KMS-11 (cell line): Measurements from ENCODE around the gene HSD17B11.

ENCODE experiments used
- H2AFZ ChIP-seq: fragments of 200-600 bp; sonication (generic); 2 replicates; pipeline ENCODE4 v1.6.1; 2016; ENCODE audit warnings: antibody characterized with exemption, mixed run types, low read depth
- H3K27ac ChIP-seq: fragments of 200-600 bp; sonication (generic); 2 replicates; pipeline ENCODE4 v1.6.1; 2016; ENCODE audit warnings: mild to moderate bottlenecking, mixed run types
- H3K27me3 ChIP-seq: fragments of 200-600 bp; sonication (generic); 2 replicates; pipeline ENCODE4 v1.6.1; 2017; ENCODE audit warnings: mild to moderate bottlenecking, low read depth, mixed run types, moderate library complexity; ENCODE audit not compliant: insufficient read depth
- H3K36me3 ChIP-seq: fragments of 200-600 bp; sonication (generic); 2 replicates; pipeline ENCODE4 v1.6.1; 2017; ENCODE audit warnings: mild to moderate bottlenecking, mixed run types; ENCODE audit not compliant: insufficient read depth
- H3K4me1 ChIP-seq: fragments of 200-600 bp; sonication (generic); 2 replicates; pipeline ENCODE4 v1.6.1; 2016; ENCODE audit warnings: mild to moderate bottlenecking, low read depth, mixed run types; ENCODE audit not compliant: poor library complexity, severe bottlenecking
- H3K4me2 ChIP-seq: fragments of 200-600 bp; sonication (generic); 2 replicates; pipeline ENCODE4 v1.7.0; 2016; ENCODE audit warnings: mild to moderate bottlenecking, mixed run types
- H3K4me3 ChIP-seq: fragments of 200-600 bp; sonication (generic); IDR thresholded peaks from 2 replicates; pipeline ENCODE4 v1.6.1; 2017; ENCODE audit warnings: low read depth, low read length, mixed read lengths; ENCODE audit not compliant: insufficient read depth
- H3K79me2 ChIP-seq: fragments of 200-600 bp; sonication (generic); 2 replicates; pipeline ENCODE4 v1.6.1; 2016; ENCODE audit warnings: low read depth, mixed run types; ENCODE audit not compliant: insufficient read depth
- H3K9ac ChIP-seq: fragments of 200-600 bp; sonication (generic); 2 replicates; pipeline ENCODE4 v1.6.1; 2016; ENCODE audit warnings: mild to moderate bottlenecking, mixed run types
- H4K20me1 ChIP-seq: fragments of 200-600 bp; sonication (generic); 2 replicates; pipeline ENCODE4 v1.6.1; 2016; ENCODE audit warnings: mild to moderate bottlenecking, mixed run types; ENCODE audit not compliant: insufficient read depth
- CTCF ChIP-seq: fragments of 200-600 bp; sonication (generic); conservative IDR thresholded peaks from 2 replicates; pipeline ENCODE4 v1.6.1; 2017; ENCODE audit warnings: low read depth, mild to moderate bottlenecking, antibody characterized with exemption, low read length, moderate library complexity, mixed read lengths

Gene HSD17B11

DNA sequence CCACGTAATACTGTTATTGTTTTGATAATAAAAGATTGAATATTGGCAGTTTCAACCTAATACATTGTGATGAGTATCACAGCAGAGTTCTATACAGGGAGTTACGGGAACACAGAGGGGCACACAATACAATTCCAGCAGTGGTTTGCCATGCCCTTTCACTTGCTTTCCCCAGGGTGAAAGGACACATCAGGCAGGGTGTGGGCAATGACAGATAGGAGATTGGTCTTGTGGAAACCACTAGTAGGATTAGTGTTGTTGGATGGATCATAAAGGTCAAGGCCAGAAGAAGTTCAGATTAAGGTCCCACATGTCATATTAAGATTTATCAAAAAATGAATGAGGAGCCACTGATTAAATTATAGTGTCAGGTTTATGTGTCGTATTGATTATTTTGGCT, 8.1 kb downstream of the HSD17B11 start:
- peaks cover 15% of the 10 kb centered on the region for H3K4me1 ChIP-seq
- no peaks in the 10 kb centered on the region for H3K27me3 ChIP-seq
- no peak overlapping the region for H3K27ac ChIP-seq
- peaks cover 5% of the 10 kb centered on the region; the same call in 1 of the 2 replicates for H3K36me3 ChIP-seq
- peaks cover 47% of the 10 kb centered on the region for H3K79me2 ChIP-seq
- no peak for TF ChIP-seq CTCF
- H3K9ac ChIP-seq: no peak overlapping the region
- no peak overlapping the region for H2AFZ ChIP-seq
- no peak overlapping the region for H3K4me2 ChIP-seq
- no peaks in the 10 kb centered on the region; the same call in 1 of the 2 replicates for H4K20me1 ChIP-seq
- H3K4me3 ChIP-seq: no peak overlapping the region

GRCh38 chr4:87382116-87382515, 8.9 kb downstream of the HSD17B11 start:
- Histone ChIP-seq H2AFZ (no peak overlapping the region), H3K4me1 (peaks cover 17% of the 10 kb centered on the region), H3K27me3 (no peaks in the 10 kb centered on the region), H3K4me2 (no peak overlapping the region), H3K79me2 (peaks cover 40% of the 10 kb centered on the region), H4K20me1 (no peaks in the 10 kb centered on the region; the same call in 1 of the 2 replicates), H3K4me3 (no peak overlapping the region), H3K36me3 (peaks cover 5% of the 10 kb centered on the region; the same call in 1 of the 2 replicates), H3K9ac (no peak overlapping the region), H3K27ac (no peak overlapping the region)
- no peak for TF ChIP-seq CTCF

- Histone ChIP-seq H4K20me1 (no peaks in the 10 kb centered on the region; the same call in 1 of the 2 replicates), H3K4me3 (no peak overlapping the region), H3K4me2 (no peak overlapping the region), H3K36me3 (peaks cover 5% of the 10 kb centered on the region; the same call in 1 of the 2 replicates), H2AFZ (no peak overlapping the region), H3K79me2 (peaks cover 10% of the 10 kb centered on the region; the same call in 1 of the 2 replicates), H3K27me3 (no peaks in the 10 kb centered on the region), H3K4me1 (peaks cover 17% of the 10 kb centered on the region), H3K27ac (no peak overlapping the region), H3K9ac (no peak overlapping the region)
- no peak for TF ChIP-seq CTCF
Measured at GRCh38 chr4:87377816-87378215, 13.2 kb downstream of the HSD17B11 start.

GRCh38 chr4:87375719-87376291, 15.2 kb downstream of the HSD17B11 start:
- H3K36me3 ChIP-seq: no peaks in the 10 kb centered on the region
- no peaks in the 10 kb centered on the region; the same call in 1 of the 2 replicates for H4K20me1 ChIP-seq
- H3K27me3 ChIP-seq: no peaks in the 10 kb centered on the region
- no peak overlapping the region for H3K9ac ChIP-seq
- H2AFZ ChIP-seq: no peak overlapping the region
- H3K4me2 ChIP-seq: no peak overlapping the region
- peaks cover 17% of the 10 kb centered on the region for H3K4me1 ChIP-seq
- no peak overlapping the region for H3K27ac ChIP-seq
- peaks cover 7% of the 10 kb centered on the region; the same call in 1 of the 2 replicates for H3K79me2 ChIP-seq
- no peak overlapping the region for H3K4me3 ChIP-seq
- peak; percentile 83 for TF ChIP-seq CTCF
